GOT3 (cell line): ENCODE results near the gene KSR1.
"Not testable (repeated sequence)": the region's sequence is repeated elsewhere in the genome, so short reads cannot be mapped to it uniquely, and the experiment has no call there.

ENCODE experiments used
- DNase-seq: peaks from one replicate; lab custom pipeline; 2025; ENCODE audit warnings: mixed read lengths; lab: John Stamatoyannopoulos, UW

The KSR1 gene

GRCh38 chr17:27657620-27658019, 201.4 kb downstream of the KSR1 start:
- no peak for DNase-seq

GRCh38 chr17:27659683-27660082, 203.4 kb downstream of the KSR1 start:
- DNase-seq: no peak

DNA sequence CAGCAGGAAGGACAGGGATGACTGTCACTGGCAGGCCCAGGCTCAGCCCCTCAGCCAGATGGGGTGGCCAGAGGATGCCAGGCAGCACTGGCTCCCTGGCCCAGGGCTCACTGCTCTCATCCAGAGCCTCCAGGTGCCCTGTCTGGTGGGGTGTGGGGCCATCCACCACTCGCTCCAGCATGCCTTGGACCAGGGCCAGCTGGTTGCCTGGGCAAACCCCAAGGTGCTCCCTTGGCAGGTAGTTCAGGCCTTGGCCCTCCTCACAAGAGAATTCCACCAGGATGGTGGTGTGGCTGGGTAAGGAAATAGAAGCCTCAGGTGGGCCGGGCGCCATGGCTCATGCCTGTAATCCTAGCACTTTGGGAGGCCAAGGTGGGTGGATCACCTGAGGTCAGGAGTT, 204.2 kb downstream of the KSR1 start:
- DNase-seq: no peak

- no peak for DNase-seq
These were observed 207.8 kb downstream of the KSR1 start for GRCh38 chr17:27663936-27664605.

DNA sequence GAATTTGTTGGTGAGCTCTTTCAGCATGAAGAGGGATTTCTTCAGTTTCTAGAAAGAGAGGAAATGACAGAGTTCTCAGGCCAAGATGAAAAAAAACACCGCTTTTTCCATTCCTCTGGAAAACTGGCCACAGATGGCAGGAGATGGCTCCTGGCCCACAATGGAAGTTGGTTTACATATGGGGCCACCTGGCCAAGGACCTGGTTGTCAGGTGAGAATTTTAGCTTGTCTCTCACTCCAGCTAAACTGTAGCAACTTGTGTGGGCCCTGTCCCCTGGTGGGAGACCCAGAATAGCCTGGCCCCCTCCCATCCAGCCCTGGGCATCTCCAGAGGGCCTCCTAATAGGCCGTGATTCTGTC, 208.3 kb downstream of the KSR1 start:
- DNase-seq: no peak

GRCh38 chr17:27665549-27665948, 209.3 kb downstream of the KSR1 start:
- DNase-seq: no peak

GRCh38 chr17:27666270-27666669, 210.0 kb downstream of the KSR1 start:
- DNase-seq: not testable (repeated sequence)

DNA sequence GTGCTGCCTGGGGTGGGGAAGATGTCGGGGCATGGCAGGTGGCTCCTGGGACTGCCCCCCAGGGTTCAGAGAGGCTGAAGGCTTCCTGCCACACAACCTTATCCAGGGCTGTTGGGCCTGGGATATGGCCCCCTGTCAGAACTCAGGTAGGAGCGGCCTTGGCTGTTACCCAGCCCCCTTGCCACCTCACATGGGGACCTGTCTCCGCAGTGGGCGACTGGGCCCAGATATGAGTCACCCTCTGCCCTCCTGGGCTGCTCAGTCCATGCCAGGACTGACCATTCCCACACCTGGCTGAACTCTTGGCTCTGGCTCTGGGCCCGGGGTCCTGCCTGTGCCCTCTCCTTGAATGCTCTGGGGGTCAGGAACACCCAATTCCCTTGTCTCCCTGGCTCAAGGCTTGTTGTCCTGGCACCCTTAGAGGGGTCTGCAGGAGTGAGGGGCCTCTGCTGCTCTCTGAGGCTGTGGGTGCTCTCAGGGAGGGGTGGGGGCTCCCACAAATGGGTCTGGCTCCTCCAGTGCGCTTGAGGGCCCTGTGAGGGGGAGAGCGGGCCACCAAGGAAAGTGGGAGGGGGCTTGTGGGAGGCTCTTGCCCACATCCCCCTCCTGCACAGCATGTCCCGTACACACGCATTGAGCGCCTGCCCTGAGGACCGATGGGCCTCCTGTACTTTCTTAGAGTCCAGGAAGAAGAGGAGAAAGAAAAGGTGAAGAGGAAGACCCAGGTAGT, 210.7 kb downstream of the KSR1 start:
- DNase-seq: no peak

DNA sequence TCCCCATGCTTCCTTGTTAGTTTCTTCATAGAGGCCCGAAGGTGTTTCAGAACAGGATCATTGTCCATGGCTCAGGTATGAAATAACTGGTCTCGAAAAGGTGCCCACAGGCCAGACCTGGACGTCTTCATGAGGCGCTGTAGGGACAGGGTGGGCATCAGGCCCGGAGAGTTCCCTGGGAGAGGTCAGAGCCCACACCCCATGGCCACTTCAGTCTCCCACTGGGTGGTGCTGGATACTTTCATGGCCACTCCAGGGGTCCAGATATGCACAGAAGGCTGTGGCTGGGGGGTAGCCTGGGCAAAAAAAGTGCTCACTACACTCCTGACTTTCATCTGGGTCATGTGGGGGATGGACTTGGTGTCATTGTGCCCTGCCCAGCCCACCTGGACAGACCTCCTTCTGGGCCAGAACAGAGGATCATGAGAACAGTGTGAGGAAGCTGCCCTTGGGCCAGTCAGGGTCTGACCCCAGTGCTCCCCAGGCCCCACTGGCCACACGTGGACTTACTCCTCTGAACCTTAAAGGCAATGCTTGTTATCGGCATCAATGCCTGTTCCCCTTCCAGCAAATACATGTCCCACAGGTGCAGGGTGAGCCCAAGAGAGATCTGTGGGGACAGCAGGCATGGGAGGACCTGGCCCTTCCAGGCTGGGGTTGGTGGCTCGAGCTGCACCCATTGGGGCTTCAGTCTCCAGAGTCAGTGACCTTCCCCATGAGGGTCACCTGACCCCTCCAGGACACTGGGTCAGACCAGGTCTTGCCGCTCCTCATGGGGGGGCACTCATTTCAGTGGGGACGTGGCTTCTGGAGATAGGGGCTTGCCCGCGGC, 211.6 kb downstream of the KSR1 start:
- no peak for DNase-seq

- DNase-seq: no peak
These were observed 212.2 kb downstream of the KSR1 start for GRCh38 chr17:27668488-27668823.

- DNase-seq: no peak
These were observed 212.9 kb downstream of the KSR1 start for GRCh38 chr17:27669136-27669535.

DNA sequence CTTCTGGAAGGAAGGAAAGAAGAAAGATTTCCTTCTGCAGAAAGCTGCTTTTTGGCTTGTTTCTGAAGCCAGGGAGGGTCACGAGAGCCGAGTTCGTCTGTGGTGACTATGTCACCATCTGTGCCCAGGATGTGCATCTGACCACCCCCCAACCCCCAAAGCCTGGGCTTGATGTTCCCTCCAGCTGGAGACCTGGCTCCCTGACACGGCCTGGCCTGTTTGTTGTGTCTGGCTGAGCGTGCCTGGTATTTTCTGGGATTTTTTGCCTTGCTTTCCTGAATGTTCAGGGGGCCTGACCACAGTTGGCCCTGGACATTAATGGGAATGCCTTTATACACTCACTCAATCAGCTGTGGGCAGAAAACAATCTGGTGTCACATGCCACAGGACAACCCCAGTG, 213.6 kb downstream of the KSR1 start:
- DNase-seq: no peak

DNA sequence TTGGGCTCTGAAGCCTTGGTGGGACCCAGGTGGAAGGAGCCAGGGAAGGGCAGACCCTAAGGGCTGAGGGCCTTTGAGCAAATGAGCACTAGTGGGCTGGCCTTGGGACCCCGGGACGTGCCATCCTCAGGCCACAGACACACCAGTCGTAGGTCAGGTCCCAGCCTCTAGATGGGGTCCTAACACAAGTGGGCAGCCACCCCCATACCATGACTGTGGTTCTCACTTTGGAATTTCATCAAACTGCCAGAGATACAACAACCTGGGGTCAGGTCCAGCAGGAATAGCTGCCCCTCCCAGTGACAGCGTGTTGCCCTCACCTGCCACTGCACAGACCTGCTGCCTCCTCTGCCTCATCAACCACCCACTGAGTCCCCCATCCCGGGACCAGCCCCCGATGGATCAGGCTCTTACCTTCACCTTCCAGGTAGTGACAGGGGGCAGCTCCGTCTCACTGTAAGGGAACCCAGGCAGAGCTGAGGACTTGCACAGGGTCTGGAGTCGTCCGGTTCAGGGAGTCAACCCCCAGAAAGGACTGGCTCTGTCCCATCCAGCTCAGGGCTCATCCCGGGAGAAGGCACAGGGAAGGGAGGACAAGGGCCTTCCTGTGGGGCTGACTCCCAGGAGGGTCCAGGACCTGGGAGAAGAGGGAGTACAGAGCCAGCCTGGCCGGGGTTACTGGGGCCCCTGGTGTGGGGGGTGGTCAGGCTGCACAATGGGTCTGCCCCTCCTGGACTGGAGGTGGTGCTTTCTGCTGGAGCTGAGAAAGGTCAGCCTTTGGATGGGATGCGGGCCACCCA, 214.7 kb downstream of the KSR1 start:
- no peak for DNase-seq

DNA sequence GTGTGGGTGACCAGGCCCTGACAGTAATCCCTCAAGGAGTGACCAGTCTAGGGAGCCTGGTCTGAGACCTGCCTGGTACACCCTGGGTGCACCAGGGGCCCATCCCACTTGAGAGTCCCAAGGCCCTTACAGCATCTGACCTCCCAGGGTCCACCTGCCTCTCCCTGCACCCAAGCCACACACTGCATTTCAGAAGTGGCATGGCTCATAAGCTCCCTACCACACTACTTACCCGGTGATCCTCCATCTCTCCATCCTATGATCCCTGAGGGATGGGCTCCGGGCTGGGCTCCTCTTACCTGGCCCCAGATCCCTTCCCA, 215.3 kb downstream of the KSR1 start:
- no peak for DNase-seq

DNA sequence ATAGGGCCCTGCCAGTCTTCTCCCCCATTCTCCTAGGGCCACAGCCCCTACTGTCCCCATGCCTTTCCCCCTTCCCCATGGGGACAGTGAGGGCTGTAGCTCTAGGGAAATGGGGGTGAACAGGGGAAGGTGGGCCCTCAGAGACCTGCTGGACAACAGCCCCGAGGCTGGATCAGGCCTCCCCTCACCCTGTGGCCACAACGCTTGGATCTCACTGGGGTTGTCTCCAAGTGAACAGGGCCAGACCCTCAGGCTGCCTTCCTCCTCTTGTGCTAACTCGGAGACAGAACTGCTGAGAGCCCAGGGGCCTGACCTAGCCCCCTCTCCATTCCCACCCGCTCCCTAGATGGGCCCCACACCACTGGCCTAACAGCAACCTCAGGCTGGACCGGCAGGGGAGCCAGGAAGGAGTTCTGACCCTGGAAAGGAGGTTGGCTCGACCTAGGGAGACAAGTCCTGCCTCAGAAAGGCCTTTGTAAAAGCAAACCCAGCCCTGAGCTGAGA, 215.8 kb downstream of the KSR1 start:
- not testable (repeated sequence) for DNase-seq

DNA sequence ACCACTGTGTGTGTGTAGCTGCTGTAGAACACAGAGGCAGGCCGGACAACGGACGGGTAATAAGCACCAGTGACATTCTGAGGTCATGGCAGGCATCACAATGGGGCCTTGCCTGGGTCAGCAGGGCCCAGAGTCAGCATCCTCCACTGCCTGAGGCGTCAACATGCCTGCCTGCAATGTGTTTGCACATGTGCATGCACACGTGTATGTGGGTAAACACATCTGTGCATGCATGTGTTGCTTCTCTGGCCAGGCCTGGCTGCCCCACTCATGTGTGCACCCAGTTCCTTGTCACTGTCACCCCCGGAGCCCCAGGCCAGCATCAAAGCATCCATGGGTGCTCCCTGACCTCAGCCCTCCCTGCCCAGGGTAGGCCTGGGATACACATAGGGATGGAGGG, 218.1 kb downstream of the KSR1 start:
- DNase-seq: no peak
